Stimulated activated CD4-positive, alpha-beta T cell treated with anti-CD3 and anti-CD28 coated beads, TNF-alpha, amount 100 ng/mL, for 48 hours (primary cell): ENCODE data around the gene PRKCQ.
"Not testable (repeated sequence)": the region's sequence is repeated elsewhere in the genome, so short reads cannot be mapped to it uniquely, and the experiment has no call there.

Source experiments
- DNase-seq, 3 donors: peaks; one replicate each; pipeline ENCODE4 v3.0.0-alpha.2; 2020; ENCODE audit warnings: low read depth in 3 of 3

PRKCQ gene

GRCh38 chr10:6384847-6385246 is 195.2 kb downstream of the PRKCQ start:
- DNase-seq: no peak

GRCh38 chr10:6384031-6384430 is 196.0 kb downstream of the PRKCQ start:
- DNase-seq: no peak

GRCh38 chr10:6383096-6383812 is 196.8 kb downstream of the PRKCQ start:
- DNase-seq: no peak

- DNase-seq: no peak
Measured at GRCh38 chr10:6382081-6382480, 198.0 kb downstream of the PRKCQ start.

- not testable (repeated sequence) for DNase-seq
Measured at GRCh38 chr10:6380478-6380877, 199.6 kb downstream of the PRKCQ start.

GRCh38 chr10:6379015-6379776 is 200.9 kb downstream of the PRKCQ start:
- DNase-seq: no peak
